GM23338 (cell line): ENCODE results near the gene BSND.

Experiments
- CREB1 ChIP-seq: fragments of 250-450 bp; sonication (Bioruptor Pico); IDR thresholded peaks from 2 replicates; pipeline ENCODE4 v1.5.0; 2020; ENCODE audit warnings: low read depth, mild to moderate bottlenecking, moderate library complexity
- EZH2 ChIP-seq: fragments of 200-600 bp; sonication (generic); IDR thresholded peaks from one replicate; pipeline ENCODE4 v1.8.0; 2017; ENCODE audit warnings: antibody characterized with exemption, mild to moderate bottlenecking, low read depth; ENCODE audit not compliant: unreplicated experiment
- EZH2phosphoT487 ChIP-seq: fragments of 200-600 bp; sonication (generic); IDR thresholded peaks from one replicate; pipeline ENCODE4 v1.8.1; 2018; ENCODE audit warnings: antibody characterized with exemption; ENCODE audit not compliant: unreplicated experiment
- JUNB ChIP-seq: IDR thresholded peaks from one replicate; pipeline ENCODE4 v1.6.1; 2016; ENCODE audit warnings: antibody characterized with exemption; ENCODE audit not compliant: unreplicated experiment
- POLR2AphosphoS5 ChIP-seq: IDR thresholded peaks from 2 replicates; pipeline ENCODE4 v1.6.1; 2016; ENCODE audit warnings: antibody characterized with exemption, low read depth
- STAT1 ChIP-seq: IDR thresholded peaks from one replicate; pipeline ENCODE4 v1.6.1; 2016; ENCODE audit warnings: antibody characterized with exemption; ENCODE audit not compliant: unreplicated experiment
- TF ChIP-seq, protein P1 (sequence below), 2 experiments: fragments of 200-600 bp in 1 of 2; sonication (generic) in 1 of 2; conservative IDR thresholded peaks; 2 replicates each; pipeline versions ENCODE4 v1.5.1 to v1.6.1; 2016 to 2017; ENCODE audit warnings: antibody characterized with exemption in 2 of 2, low read depth in 2 of 2, mild to moderate bottlenecking in 2 of 2, moderate library complexity in 1 of 2
- TF ChIP-seq, protein P2 (sequence below): IDR thresholded peaks from one replicate; pipeline ENCODE4 v1.6.1; 2018; ENCODE audit warnings: antibody characterized with exemption; ENCODE audit not compliant: unreplicated experiment

DNA sequence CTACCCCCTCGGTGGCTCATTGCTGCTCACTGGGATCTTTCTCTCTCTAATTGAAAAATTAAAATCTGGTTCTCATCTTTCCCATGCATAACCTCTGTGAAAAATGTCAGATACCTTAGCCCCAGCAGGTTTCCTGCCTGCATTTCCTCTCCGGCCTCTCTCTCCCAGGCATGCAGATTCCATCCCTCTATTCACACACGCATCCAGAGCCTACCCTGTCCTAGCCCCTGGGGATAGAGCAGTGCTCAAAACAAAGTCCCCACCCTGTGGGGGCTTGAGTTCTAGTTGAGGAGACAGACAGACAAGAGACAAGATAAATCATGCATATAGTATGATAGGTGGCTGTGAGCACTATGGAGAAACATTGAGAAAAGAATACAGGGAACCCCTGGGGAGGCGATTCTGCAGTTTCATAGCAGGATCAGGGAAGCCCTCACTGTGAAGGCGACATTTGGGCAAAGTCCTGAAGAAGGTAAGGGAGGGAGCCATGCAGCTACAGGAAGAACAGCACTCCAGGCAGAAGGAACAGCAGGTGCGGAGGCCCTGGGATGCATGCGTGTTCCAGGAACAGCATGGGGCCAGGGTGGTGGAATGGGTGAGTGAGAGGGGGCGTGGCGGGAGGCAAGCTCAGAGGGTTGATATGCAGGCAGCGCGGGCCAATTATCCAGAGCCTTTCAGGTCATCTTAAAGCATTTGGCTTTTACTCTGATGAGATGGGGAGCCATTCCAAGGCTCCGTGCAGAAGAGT lies 3.5 kb upstream of the BSND start:
- TF ChIP-seq, protein P1, sequence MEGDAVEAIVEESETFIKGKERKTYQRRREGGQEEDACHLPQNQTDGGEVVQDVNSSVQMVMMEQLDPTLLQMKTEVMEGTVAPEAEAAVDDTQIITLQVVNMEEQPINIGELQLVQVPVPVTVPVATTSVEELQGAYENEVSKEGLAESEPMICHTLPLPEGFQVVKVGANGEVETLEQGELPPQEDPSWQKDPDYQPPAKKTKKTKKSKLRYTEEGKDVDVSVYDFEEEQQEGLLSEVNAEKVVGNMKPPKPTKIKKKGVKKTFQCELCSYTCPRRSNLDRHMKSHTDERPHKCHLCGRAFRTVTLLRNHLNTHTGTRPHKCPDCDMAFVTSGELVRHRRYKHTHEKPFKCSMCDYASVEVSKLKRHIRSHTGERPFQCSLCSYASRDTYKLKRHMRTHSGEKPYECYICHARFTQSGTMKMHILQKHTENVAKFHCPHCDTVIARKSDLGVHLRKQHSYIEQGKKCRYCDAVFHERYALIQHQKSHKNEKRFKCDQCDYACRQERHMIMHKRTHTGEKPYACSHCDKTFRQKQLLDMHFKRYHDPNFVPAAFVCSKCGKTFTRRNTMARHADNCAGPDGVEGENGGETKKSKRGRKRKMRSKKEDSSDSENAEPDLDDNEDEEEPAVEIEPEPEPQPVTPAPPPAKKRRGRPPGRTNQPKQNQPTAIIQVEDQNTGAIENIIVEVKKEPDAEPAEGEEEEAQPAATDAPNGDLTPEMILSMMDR (conservative IDR thresholded peaks at IDR 0.05; ENCODE audit: low read depth in 2 of 2): no peak
- TF ChIP-seq POLR2AphosphoS5: no peak
- TF ChIP-seq STAT1: no peak
- no peak for TF ChIP-seq JUNB
- no peak for TF ChIP-seq EZH2
- TF ChIP-seq, protein P2, sequence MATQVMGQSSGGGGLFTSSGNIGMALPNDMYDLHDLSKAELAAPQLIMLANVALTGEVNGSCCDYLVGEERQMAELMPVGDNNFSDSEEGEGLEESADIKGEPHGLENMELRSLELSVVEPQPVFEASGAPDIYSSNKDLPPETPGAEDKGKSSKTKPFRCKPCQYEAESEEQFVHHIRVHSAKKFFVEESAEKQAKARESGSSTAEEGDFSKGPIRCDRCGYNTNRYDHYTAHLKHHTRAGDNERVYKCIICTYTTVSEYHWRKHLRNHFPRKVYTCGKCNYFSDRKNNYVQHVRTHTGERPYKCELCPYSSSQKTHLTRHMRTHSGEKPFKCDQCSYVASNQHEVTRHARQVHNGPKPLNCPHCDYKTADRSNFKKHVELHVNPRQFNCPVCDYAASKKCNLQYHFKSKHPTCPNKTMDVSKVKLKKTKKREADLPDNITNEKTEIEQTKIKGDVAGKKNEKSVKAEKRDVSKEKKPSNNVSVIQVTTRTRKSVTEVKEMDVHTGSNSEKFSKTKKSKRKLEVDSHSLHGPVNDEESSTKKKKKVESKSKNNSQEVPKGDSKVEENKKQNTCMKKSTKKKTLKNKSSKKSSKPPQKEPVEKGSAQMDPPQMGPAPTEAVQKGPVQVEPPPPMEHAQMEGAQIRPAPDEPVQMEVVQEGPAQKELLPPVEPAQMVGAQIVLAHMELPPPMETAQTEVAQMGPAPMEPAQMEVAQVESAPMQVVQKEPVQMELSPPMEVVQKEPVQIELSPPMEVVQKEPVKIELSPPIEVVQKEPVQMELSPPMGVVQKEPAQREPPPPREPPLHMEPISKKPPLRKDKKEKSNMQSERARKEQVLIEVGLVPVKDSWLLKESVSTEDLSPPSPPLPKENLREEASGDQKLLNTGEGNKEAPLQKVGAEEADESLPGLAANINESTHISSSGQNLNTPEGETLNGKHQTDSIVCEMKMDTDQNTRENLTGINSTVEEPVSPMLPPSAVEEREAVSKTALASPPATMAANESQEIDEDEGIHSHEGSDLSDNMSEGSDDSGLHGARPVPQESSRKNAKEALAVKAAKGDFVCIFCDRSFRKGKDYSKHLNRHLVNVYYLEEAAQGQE: no peak
- TF ChIP-seq EZH2phosphoT487: no peak
- TF ChIP-seq CREB1: no peak
